H1 (cell line): ENCODE measurements around the gene ABCA9. TPM values are rescaled to one million over a fixed set of nuclear protein-coding genes. Genes with fewer than 3 reads are reported as not detected.
"Not testable (repeated sequence)": the region's sequence is repeated elsewhere in the genome, so short reads cannot be mapped to it uniquely, and the experiment has no call there.

ENCODE experiments used
- CTCF ChIA-PET: fragments of 300-600 bp; sonication (Branson Sonifier 250); formaldehyde crosslinking; loops from one replicate; lab custom pipeline; 2021; ENCODE audit not compliant: partially characterized antibody; lab: Charles Lee
- POLR2A ChIA-PET: fragments of 300-600 bp; sonication (Branson Sonifier 250); formaldehyde crosslinking; loops from one replicate; lab custom pipeline; 2021; ENCODE audit warnings: inconsistent platforms; ENCODE audit not compliant: partially characterized antibody; lab: Charles Lee
- DNase-seq, 2 experiments: peaks; one replicate each; pipeline versions ENCODE4 v3.0.0 to v3.0.0-alpha.2; 2010 to 2022; ENCODE audit warnings: low spot score in 2 of 2, low read depth in 1 of 2, mixed read lengths in 1 of 2
- FAIRE-seq: peaks from 2 replicates; lab custom pipeline; 2011; peaks lifted over from hg19 to GRCh38; lab: Jason Lieb, UNC
- H2AFZ ChIP-seq: 2 replicates; pipeline ENCODE4 v1.8.1; 2012; ENCODE audit warnings: low read length, inconsistent platforms
- H2AK5ac ChIP-seq: 2 replicates; pipeline ENCODE4 v1.6.1; 2013; ENCODE audit warnings: low read depth, low read length
- H2BK120ac ChIP-seq: replicated peaks from 2 replicates; pipeline ENCODE3; 2013; ENCODE audit warnings: low read depth, low read length, inconsistent platforms
- H2BK12ac ChIP-seq: 2 replicates; pipeline ENCODE4 v1.6.1; 2013; ENCODE audit warnings: low read depth, low read length
- H2BK15ac ChIP-seq: 2 replicates; pipeline ENCODE4 v1.6.1; 2013; ENCODE audit warnings: low read length
- H2BK20ac ChIP-seq: 2 replicates; pipeline ENCODE4 v1.6.1; 2013; ENCODE audit warnings: low read length
- H2BK5ac ChIP-seq: 2 replicates; pipeline ENCODE4 v1.6.1; 2013; ENCODE audit warnings: low read depth, low read length
- H3K14ac ChIP-seq: 2 replicates; pipeline ENCODE4 v1.6.1; 2013; ENCODE audit warnings: inconsistent platforms; ENCODE audit not compliant: insufficient read length
- H3K18ac ChIP-seq: 2 replicates; pipeline ENCODE4 v1.6.1; 2013; ENCODE audit warnings: low read length; ENCODE audit errors: extremely low read depth
- H3K23ac ChIP-seq: 2 replicates; pipeline ENCODE4 v1.6.1; 2013; ENCODE audit warnings: inconsistent platforms; ENCODE audit not compliant: insufficient read length
- H3K23me2 ChIP-seq: 2 replicates; pipeline ENCODE4 v1.6.1; 2013; ENCODE audit warnings: low read depth, low read length
- H3K27ac ChIP-seq: 2 replicates; pipeline ENCODE4 v1.6.1; 2011; ENCODE audit warnings: low read depth, low read length, inconsistent platforms
- H3K27me3 ChIP-seq, 4 experiments: replicated peaks in 1 of 4; 1 replicate in 1 of 4; 2 replicates in 3 of 4; pipeline versions ENCODE4 v1.6.1 to v1.8.1; 2011 to 2013; ENCODE audit warnings: low read length in 3 of 4, mild to moderate bottlenecking in 3 of 4, inconsistent platforms in 2 of 4, mixed read lengths in 2 of 4, moderate library complexity in 1 of 4; ENCODE audit not compliant: control insufficient read depth in 3 of 4, insufficient read depth in 3 of 4; ENCODE audit errors: extremely low read depth in 1 of 4
- H3K36me3 ChIP-seq, 4 experiments: 2 replicates each; pipeline versions ENCODE4 v1.6.1 to v1.8.1; 2011 to 2013; ENCODE audit warnings: mild to moderate bottlenecking in 4 of 4, low read length in 3 of 4, moderate library complexity in 2 of 4, control low read depth in 1 of 4, inconsistent platforms in 1 of 4; ENCODE audit not compliant: insufficient read depth in 4 of 4, control insufficient read depth in 2 of 4
- H3K4ac ChIP-seq: replicated peaks from 2 replicates; pipeline ENCODE3; 2013; ENCODE audit warnings: low read length, low read depth, mixed read lengths, inconsistent platforms; ENCODE audit not compliant: insufficient read length
- H3K4me1 ChIP-seq, 4 experiments: replicated peaks in 1 of 4; 1 replicate in 1 of 4; 2 replicates in 3 of 4; pipeline versions ENCODE4 v1.6.1 to v1.8.1; 2011 to 2013; ENCODE audit warnings: low read length in 3 of 4, inconsistent platforms in 2 of 4, mixed read lengths in 1 of 4; ENCODE audit not compliant: insufficient read depth in 4 of 4, control insufficient read depth in 3 of 4
- H3K4me2 ChIP-seq, 2 experiments: 2 replicates each; pipeline versions ENCODE4 v1.6.1 to v1.8.1; 2011 to 2013; ENCODE audit warnings: low read depth in 2 of 2, low read length in 2 of 2, control low read depth in 1 of 2, inconsistent platforms in 1 of 2, mild to moderate bottlenecking in 1 of 2; ENCODE audit not compliant: insufficient read depth in 1 of 2
- H3K4me3 ChIP-seq, 4 experiments: fragments of 200-600, 300-600 bp in 1 of 4; sonication (generic), shearing (Covaris generic), sonication (Bioruptor Twin) in 1 of 4; 2 replicates each; pipeline versions ENCODE4 v1.5.1 to v1.8.1; 2011 to 2016; ENCODE audit warnings: low read length in 4 of 4, low read depth in 3 of 4, control low read depth in 2 of 4, inconsistent platforms in 2 of 4, mild to moderate bottlenecking in 2 of 4, mixed read lengths in 1 of 4, moderate library complexity in 1 of 4; ENCODE audit not compliant: insufficient read depth in 2 of 4; ENCODE audit errors: extremely low read depth in 1 of 4
- H3K56ac ChIP-seq: replicated peaks from 2 replicates; pipeline ENCODE3; 2013; ENCODE audit warnings: low read depth, mild to moderate bottlenecking, mixed read lengths, low read length, inconsistent platforms; ENCODE audit not compliant: insufficient read length
- H3K79me1 ChIP-seq: 2 replicates; pipeline ENCODE4 v1.6.1; 2013; ENCODE audit warnings: low read depth, low read length, control low read depth
- H3K79me2 ChIP-seq, 2 experiments: 2 replicates each; pipeline versions ENCODE4 v1.6.1 to v1.8.1; 2012 to 2013; ENCODE audit warnings: low read length in 2 of 2, mild to moderate bottlenecking in 2 of 2, inconsistent platforms in 1 of 2; ENCODE audit not compliant: insufficient read depth in 2 of 2, control insufficient read depth in 1 of 2
- H3K9ac ChIP-seq, 4 experiments: replicated peaks in 1 of 4; 1 replicate in 1 of 4; 2 replicates in 3 of 4; pipeline versions ENCODE4 v1.6.1 to v1.8.1; 2011 to 2013; ENCODE audit warnings: low read depth in 3 of 4, low read length in 3 of 4, control low read depth in 2 of 4, mild to moderate bottlenecking in 2 of 4, moderate library complexity in 2 of 4, inconsistent platforms in 1 of 4; ENCODE audit errors: extremely low read depth in 1 of 4
- H3K9me3 ChIP-seq, 2 experiments: 2 replicates each; pipeline versions ENCODE4 v1.6.1 to v1.8.1; 2012 to 2013; ENCODE audit warnings: mild to moderate bottlenecking in 2 of 2, moderate library complexity in 2 of 2, control low read depth in 1 of 2, inconsistent platforms in 1 of 2, low read depth in 1 of 2, low read length in 1 of 2, mixed read lengths in 1 of 2; ENCODE audit not compliant: insufficient read depth in 2 of 2
- H4K20me1 ChIP-seq, 2 experiments: replicated peaks in 1 of 2; 2 replicates each; pipeline versions ENCODE3 to v1.8.1; 2011 to 2013; ENCODE audit warnings: inconsistent platforms in 2 of 2, low read length in 2 of 2, mild to moderate bottlenecking in 1 of 2; ENCODE audit not compliant: insufficient read depth in 2 of 2, control insufficient read depth in 1 of 2
- H4K5ac ChIP-seq: 2 replicates; pipeline ENCODE4 v1.6.1; 2013; ENCODE audit warnings: low read length, low read depth, mixed read lengths, inconsistent platforms; ENCODE audit not compliant: insufficient read length
- H4K8ac ChIP-seq: 2 replicates; pipeline ENCODE4 v1.8.0; 2013; ENCODE audit warnings: mild to moderate bottlenecking, moderate library complexity, low read length, inconsistent platforms; ENCODE audit not compliant: insufficient read depth; ENCODE audit errors: extremely low read depth
- H4K91ac ChIP-seq: replicated peaks from 2 replicates; pipeline ENCODE3; 2013; ENCODE audit warnings: low read length, mixed read lengths, inconsistent platforms; ENCODE audit not compliant: insufficient read length
- WGBS, 2 experiments: shearing (Covaris generic) in 1 of 2; methylation state at CpG; one replicate each; pipeline versions ENCODE4 v1.1.6 to v1.1.7; 2013 to 2015; ENCODE audit warnings: low lambda C conversion rate in 2 of 2, mixed read lengths in 2 of 2, inconsistent platforms in 1 of 2, low coverage in 1 of 2, missing lambda C conversion rate in 1 of 2; ENCODE audit not compliant: insufficient replicate concordance in 2 of 2, insufficient coverage in 1 of 2, insufficient read length in 1 of 2; ENCODE audit errors: extremely low coverage in 1 of 2, missing lambda C conversion rate in 1 of 2; 5-methylcytosine and 5-hydroxymethylcytosine counted together
- polyA plus RNA-seq, 7 experiments: library from polyadenylated mRNA; depleted of rRNA in 3 of 7; stranded (reverse) in 5 of 7; unstranded in 2 of 7; fragments of >200 nt in 5 of 7; fragments of 200-250 nt in 2 of 7; gene quantifications; 1 replicate in 5 of 7; 2 replicates in 1 of 7; 4 replicates in 1 of 7; pipeline versions ENCODE4 v1.2.1 to v1.2.3, GENCODE V29; 2011 to 2013; ENCODE audit warnings: missing spikeins in 2 of 7, mixed read lengths in 2 of 7
- total RNA-seq: library from RNA; stranded (reverse); fragmentation: NEBNext Ultra II Directional; extraction: Animal tissue kit (Norgen Biotek cat#: 25700); gene quantifications from 2 replicates; pipeline ENCODE4 v1.2.1, GENCODE V29; 2021

ABCA9 gene
- total and polyA plus RNA-seq, 2 of the 8 experiments (the other 6 are each of a cell fraction or from before 2014, with no cell fraction given), result not detected

GRCh38 chr17:69070378-69071232 is 9.9 kb upstream of the ABCA9 start:
- not testable (repeated sequence) for H4K91ac ChIP-seq, DNase-seq, H3K9me3 ChIP-seq, H4K20me1 ChIP-seq, H2BK5ac ChIP-seq, H3K4me2 ChIP-seq, H3K79me1 ChIP-seq, H2BK12ac ChIP-seq, FAIRE-seq, H4K8ac ChIP-seq, H3K23ac ChIP-seq, H3K18ac ChIP-seq, H3K4ac ChIP-seq, H3K79me2 ChIP-seq, H3K27me3 ChIP-seq, H3K14ac ChIP-seq, H3K27ac ChIP-seq, H2BK120ac ChIP-seq, H2AK5ac ChIP-seq, H3K4me1 ChIP-seq, H3K9ac ChIP-seq, H3K4me3 ChIP-seq, H3K23me2 ChIP-seq, H3K56ac ChIP-seq, H2BK20ac ChIP-seq, H3K36me3 ChIP-seq, H2BK15ac ChIP-seq, H4K5ac ChIP-seq
- WGBS, 2 experiments, result 85% methylated on average over 10 of the region's 12 CpGs; no CpG with 5 or more reads in 1 of the 2 experiments
- POLR2A ChIA-PET, result interaction anchor here (1.0 kb wide), 1 partner anchor 14 kb away, joined by 3 read pairs; no protein-coding TSS in a partner anchor
- H2AFZ ChIP-seq, result peak overlapping the region; percentile 74; the same call in 1 of the 2 replicates
- CTCF ChIA-PET, result interaction anchor here (0.7 to 2.8 kb wide), 7 partner anchors 12 to 299 kb away, joined by 3 to 18 read pairs (median 3); no protein-coding TSS in a partner anchor
